Keratinocyte (primary cell): ENCODE measurements around the gene MYOZ3.

Source experiments
- CTCF ChIP-seq, 3 experiments: IDR thresholded peaks in 1 of 3; conservative IDR thresholded peaks in 1 of 3; optimal IDR thresholded peaks in 1 of 3; 2 replicates in 2 of 3; 3 replicates in 1 of 3; pipeline versions ENCODE3 to v1.5.1; 2011; ENCODE audit warnings: low read length in 3 of 3, mild to moderate bottlenecking in 3 of 3, moderate library complexity in 2 of 3, control low read depth in 1 of 3, inconsistent platforms in 1 of 3; ENCODE audit not compliant: insufficient read depth in 2 of 3; ENCODE audit errors: extremely low read depth in 1 of 3
- EZH2 ChIP-seq: IDR thresholded peaks from one replicate; pipeline ENCODE4 v1.6.1; 2012; ENCODE audit warnings: inconsistent platforms, mild to moderate bottlenecking, low read length, moderate library complexity

DNA sequence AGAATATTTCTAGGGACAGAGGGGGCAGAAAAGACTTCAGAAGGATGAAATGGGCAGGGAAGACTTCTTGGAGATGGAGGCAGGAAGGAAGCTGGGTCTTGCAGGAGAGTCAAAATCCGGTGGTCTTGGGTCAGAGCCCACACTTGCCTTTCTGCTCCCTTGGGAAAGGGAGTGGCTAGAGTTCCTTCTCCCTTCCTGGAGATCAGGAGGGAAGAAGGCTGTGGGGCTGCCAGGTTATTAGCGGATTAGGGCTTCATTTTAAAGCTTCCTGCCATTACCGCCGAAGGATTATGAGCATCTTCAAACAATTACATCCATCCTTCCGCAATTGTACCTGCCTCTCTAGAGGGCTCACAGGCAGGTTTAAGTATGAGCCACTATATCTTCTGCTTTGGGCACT is 39.8 kb upstream of the MYOZ3 start:
- no peak for TF ChIP-seq EZH2
- no peak for TF ChIP-seq CTCF (optimal IDR thresholded peaks at IDR 0.05 in 1 of 3, IDR thresholded peaks at IDR 0.05 in 1 of 3, conservative IDR thresholded peaks at IDR 0.05 in 1 of 3; ENCODE audit: extremely low read depth in 1 of 3, insufficient read depth in 2 of 3, low read length in 3 of 3)
